Nucleus accumbens (tissue), 56 donors: ENCODE results near the gene KIF16B.
"Not testable (repeated sequence)": the region's sequence is repeated elsewhere in the genome, so short reads cannot be mapped to it uniquely, and the experiment has no call there.

Experiments
- DNase-seq, 56 donors: peaks; one replicate each; lab custom pipeline; 2025; lab: John Stamatoyannopoulos, UW

Gene KIF16B

DNA sequence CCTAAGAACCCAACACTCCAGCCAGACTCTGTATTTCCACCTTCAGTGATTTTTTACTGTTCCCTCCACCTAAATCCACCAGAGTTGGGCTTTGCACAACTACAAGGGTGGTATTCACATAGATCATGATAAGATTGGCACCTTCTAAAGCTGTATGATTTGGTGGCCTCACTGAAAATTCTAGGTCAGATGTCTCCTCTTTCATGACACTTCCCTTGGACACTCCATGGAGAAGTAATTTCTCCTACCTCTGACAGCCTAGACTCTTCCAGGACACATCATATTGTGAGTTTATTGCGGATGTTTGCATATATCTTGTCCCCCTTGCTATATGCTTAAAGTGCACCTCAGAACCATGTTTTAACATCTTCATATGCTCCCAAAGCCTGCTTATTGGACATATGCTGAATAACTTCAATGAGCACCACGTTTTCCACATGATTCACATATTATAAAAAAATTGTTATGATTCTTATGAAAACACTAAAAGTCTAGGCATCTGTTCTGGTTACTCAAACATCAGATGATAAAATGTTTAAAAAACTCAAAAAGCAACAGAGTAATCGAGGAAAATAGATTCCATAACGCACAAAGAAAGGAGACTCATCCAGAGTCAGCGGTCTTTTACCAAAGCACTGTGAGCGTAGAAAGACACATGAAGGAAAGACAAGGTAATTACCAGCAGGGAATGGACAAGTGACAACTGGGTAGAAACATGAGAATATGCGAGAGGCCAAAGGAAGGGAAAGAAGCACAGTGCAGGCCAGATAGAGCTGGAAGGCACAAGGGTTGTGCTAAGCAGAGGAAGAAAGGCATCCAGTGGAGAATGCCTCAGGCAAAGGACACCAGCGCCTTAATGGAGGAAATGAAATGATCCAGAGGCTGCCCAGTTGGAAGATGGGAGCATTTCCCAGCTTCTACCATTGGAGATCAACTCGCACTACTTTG, 46.5 kb downstream of the KIF16B start:
- DNase-seq: no peak

DNA sequence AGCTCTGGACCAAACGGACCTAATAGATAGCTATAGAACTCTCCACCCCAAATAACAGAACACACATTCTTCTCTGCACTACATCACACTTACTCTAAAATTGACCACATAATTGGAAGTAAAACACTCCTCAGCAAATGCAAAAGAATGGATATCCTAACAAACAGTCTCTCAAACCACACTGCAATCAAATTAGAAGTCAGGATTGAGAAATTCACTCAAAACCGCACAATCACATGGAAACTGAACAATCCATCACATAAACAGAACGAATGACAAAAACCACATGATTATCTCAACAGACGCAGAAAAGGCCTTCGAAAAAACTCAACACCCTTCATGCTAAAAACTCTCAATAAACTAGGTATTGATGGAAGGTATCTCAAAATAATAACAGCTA, 50.6 kb downstream of the KIF16B start:
- DNase-seq: not testable (repeated sequence)

DNA sequence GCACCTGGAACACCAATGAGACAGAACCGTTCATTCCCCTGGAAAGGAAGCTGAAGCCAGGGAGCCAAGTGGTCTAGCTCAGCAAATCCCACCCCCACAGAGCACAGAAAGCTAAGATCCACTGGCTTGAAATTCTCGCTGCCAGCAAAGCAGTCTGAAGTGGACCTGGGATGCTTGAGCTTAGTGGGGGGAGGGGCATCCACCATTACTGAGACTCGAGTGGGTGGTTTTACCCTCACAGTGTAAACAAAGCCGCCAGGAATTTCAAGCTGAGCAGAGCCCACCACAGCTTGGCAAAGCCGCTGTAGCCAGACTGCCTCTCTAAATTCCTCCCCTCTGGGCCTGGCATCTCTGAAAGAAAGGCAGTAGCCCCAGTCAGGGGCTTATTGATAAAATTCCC, 53.1 kb downstream of the KIF16B start:
- DNase-seq: no peak

DNA sequence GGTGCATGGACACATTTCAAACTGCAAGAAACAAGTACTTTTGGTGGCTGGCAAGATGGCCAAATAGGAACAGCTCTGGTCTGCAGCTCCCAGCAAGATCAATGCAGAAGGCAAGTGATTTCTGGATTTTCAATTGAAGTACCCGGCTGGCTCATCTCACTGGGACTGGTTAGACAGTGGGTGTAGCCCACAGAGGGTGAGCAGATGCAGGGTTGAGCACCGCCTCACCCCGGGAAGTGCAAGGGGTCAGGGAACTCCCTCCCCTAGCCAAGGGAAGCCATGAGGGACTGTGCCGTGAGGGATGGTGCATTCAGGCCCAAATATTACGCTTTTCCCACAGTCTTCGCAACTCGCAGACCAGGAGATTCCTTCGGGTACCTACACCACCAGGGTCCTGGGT, 53.6 kb downstream of the KIF16B start:
- not testable (repeated sequence) for DNase-seq

DNA sequence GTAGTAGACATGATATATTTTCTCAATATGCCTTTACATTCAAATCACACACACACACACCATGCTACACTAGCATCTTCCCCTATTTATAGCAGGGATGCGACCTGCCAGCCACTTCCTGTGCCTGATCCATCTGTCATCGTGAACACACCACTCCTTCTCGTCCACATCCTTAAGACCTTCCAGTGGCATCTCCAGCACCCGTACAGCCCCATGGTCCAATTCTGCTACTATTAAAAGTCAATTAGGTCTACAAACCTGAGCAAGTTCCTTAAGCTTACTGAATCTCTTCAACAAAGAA, 54.5 kb downstream of the KIF16B start:
- DNase-seq: no peak

DNA sequence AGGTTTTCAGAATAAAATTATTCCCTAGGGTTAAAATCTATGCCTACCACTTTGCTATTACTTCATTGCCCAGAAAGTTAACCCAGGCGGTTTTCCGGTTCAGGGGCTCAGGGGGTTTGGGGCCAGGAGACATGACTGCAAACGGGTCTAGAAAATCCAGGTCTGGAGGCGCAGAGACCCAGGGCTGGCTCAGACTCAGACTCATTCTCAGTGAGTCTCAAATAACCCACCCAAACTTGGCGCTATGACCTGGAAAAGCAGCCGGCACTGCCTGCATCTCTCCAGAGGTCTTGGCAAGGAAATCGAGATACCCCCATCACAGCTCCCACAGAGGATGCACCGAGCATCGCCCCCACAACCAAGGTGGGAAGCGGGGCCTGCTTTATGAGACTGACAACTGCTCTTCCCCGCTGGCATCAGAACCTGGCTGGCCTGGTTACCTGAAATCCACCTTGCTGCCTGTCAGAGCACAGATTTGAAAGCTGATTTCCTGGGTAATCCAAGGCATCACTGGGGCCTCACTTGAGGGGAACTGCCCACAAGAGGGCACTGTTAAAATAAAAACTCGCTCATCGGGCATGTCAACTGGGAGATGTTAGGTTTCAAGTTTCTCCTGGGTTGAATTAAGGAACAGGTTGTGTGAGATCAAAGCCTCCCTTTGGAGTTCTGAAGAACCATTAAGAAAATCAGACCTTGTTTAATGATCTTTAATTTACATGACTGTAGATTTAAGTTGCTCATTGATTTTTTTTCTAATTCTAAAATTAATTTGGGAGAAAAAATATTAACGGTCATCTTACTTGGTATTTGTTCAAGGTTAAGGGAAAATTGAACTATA, 55.1 kb downstream of the KIF16B start:
- peak in 21 of 56 donors; percentile 2 to 59 (median 12) for DNase-seq

DNA sequence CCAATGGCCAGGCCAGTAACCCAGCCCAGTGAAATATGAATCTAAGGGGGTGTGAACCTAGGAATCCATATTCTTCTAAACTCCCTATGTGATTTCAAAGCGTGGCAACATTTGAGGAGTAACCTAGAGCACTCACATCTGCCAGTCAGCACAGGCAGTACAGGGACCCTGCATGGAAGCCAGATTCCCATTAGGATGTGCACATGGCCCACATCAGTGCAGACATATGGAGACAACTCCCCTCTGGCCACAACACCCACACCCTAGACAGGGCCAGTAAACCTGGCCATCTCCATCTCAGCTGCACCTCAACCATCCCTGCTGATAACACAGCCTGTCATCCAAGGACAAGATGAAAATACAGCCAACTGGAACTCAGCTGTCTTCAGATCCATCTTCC, 56.5 kb downstream of the KIF16B start:
- DNase-seq: no peak

DNA sequence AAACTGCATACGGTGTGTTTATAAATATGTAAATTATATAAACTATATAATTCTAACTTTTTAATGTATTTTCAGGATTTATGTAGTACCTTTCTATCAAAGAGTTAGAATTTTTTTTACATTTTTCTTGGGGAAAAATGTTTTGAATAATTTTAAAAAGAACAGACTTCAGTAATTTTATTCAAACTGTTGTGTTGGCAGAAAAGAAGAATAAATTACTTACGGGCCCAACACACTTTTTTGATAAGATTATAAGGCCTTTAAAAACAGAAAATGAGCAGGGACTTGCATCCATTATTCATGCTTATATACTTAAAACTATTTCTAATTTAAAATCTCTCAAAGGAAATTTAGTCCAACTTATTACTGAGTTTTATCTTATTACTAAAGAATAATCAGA, 58.2 kb downstream of the KIF16B start:
- DNase-seq: no peak

DNA sequence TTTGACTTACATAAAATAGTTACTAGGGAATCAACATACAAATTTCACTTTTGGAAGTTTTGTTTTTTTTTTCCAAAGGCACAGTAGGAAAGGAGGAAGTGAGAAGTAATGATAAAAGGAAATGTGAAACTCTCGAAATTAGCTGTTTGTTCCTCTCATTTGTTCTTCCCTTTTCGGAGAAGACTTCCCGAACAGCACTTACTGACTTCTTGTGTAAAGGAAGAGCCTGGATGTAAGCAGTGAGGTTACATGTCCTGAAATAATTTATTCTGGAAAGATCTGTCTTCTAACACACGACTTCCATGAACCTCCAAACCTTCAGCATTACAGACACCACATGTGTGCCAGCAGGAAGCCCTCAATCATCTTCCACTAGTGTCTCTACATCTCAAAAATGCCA, 59.1 kb downstream of the KIF16B start:
- DNase-seq: no peak

DNA sequence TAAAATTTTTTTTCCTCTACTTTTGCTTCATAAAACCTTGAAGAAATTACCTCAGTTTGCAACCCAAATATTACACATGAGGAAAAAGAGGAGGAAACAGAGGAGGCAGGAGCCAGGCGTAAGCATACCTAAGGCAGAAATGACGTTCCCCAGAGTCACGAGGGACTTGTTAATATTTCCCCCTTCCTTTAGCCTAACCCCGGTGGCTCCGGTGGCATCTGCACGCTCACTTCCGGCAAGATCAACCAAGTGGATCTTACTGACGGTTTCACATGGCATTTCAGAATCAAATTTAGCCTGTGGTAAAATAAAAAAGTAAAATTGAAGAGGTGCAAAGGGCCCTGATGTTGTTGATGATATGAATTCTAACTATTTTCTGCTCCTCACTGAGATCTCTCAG, 67.4 kb downstream of the KIF16B start:
- DNase-seq: no peak

DNA sequence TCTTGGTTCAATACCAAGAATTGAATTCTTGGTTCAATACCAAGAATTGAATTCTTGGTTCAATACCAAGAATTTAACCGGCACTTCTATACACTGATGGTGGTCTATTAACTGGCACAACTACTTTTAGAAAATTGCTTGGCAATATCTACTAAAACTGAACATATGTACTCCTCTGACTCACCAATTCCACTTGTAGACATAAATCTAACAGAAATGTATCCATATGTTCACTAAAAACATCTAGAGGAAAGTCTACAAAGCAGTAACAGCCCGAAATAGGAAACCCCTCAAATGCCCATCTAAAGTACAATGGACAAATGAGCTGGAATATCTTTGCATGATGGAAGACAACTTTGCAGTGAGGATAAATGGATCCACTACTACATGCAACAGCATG, 71.9 kb downstream of the KIF16B start:
- DNase-seq: no peak

DNA sequence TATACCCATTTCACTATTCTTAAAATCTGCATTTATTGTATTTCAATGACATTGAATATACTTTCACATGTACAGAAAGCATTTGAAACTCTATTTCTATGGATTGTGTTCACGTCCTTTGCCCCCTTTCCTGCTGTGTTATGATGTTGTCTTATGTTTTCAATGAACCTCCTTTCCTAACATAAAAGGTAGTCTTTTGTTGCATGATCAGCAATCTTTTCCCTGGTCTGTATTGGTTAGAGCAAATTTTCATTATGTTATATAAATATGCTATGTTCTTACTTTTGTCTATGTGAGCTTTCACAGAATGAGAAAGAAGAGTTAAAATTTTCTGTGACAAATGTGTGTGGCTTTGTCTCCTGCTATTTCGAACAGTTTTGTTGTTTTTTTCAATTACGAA, 73.1 kb downstream of the KIF16B start:
- no peak for DNase-seq

DNA sequence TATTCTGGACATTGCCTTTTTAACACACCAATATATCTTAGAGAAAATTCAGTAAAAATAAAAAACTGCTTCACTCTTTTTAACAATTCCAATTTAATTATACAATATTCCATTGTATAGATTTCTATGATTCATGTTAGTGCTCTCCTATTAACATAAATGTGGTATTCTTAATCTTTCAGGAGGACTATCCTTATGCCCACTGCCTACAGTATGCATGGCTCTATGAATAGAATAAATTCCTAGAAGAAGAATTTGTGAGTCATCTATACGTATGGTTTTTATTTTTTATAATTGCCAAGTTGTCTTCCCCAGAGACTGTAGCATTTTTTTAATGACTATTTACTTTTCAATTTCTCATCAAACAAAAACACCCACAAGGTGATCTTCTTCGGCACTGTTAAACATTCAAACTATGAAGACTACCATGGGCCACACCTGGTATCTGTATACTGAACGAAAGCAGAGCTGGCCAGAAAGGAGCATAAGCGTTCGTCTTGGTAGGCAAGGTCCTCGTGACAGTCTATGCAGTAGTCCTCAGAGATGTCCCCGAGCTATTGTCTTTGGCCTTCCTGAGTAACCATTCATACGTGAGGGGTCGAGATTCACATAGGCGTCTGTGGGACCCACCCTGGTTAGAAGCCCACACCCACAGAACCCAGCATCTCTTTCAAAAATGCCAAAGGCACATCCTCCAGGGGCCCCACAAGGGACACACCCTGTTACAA, 74.6 kb downstream of the KIF16B start:
- no peak for DNase-seq

DNA sequence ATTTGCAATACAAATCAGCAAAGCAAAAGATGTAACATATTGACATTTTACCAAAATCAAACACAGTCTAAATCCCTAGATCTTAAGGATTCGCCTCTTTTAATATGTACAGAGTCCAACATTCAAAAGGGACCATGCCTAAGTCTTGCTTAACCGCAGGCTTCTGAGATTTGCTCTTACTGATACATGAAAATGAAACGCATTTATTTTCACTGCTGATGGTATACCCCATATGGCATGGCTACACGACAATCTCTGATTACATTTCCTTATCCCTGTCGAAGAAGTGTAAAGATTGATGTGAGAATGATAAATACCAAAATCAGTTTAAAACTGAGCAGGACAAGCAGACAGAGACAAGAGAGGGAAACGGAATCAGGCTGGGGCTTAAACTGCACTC, 75.4 kb downstream of the KIF16B start:
- no peak for DNase-seq

DNA sequence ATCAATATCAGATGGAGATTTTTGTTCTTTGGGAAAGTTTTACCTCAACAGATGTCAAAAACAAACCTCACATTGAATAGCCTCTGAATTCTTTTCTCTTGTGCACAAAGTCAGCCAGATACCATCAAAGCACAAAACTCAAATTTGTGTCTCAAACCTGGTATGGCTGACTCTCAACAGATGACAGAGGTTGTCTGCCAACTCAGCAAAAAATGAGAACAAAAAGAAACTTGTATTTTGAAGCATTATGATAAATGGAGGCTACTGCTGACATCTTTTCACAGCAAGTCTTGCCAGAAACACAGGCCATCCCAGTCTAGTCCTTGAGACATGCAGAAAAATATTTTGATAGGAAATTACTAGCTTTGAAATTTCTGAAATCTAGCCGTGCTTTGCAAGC, 79.8 kb downstream of the KIF16B start:
- no peak for DNase-seq

DNA sequence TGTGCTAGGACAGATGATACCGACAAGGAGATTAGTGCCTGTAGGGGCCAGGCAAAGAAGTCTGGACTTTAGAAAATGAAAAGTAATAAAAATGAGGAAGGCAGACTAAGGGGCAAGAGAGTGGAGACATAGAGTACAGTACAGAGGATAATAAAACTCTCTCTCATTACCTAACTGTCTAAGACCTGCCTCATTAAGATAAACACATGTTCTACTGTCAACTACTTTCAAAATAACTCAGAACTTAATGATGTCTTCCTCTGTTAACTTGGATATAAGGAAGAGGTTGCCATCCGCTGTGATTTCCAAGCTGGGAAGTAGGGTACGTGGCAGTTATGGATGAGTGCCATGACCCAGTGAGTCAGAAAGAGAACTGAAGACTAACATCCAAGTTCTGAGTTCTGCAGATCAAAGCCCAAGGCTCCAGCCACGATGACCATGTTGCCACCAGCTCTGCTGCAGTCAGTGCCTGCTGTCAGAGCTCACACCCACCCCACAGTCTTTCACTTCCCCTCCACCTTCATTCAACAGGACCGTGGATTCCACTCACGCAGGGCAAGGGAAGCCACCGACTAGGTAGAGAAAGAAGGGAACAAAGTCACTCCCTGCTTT, 81.8 kb downstream of the KIF16B start:
- peak in 3 of 56 donors; percentile 2 to 21 (median 19) for DNase-seq

DNA sequence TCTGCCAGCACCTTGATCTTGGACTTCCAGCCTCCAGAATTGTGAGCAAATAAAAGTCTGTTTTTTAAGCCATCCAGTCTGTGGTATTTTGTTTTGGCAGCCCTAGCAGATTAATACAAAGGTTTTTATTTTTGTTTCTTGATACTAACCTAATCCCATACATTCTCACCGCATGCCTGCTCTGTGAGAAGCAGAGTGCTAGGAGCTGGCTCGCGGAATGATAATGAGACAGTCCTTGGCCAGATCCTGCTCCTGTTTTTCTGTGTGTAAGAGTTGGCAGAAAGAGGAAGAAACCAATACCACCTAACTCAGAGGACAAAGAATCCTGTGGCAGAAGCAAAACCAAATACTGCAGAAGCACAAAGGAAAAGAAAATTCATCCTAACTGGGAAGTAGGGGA, 82.6 kb downstream of the KIF16B start:
- DNase-seq: no peak

DNA sequence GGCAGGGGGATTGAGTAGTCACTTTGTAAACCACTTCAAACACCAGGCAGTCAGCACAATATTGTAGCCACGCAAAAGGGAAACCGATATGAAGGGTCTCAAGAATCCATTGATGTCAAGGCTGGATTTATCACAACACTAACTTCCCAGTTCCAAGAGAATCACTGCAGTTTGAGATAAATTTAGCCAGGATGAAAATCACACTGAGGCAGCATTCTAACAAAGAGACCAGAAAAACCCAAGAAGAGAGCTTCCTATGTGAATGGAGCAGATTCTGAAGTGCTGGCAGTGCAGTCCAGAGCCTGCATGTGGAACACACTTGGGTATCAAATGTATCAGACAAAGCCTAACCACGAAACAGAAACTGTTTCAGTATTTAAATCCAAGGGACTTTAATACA, 84.6 kb downstream of the KIF16B start:
- no peak for DNase-seq

DNA sequence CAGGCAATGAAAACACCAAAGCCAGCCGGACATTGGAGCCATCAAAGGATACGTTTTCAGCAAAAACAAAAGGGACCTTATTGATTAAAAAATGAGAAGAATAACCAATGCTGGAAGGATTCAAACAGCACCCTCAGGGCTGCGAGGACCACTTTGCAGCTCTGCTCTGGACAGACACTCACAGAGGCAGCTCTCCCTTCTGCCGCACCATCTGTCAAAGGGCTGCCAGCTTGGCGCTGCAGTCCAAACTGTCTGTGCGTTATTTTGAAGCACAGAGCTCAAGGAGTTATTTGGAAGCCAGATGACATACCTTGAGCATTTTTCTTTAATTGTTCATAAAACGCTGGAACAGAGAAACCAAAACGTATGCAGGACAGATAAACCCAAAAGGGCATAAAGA, 85.2 kb downstream of the KIF16B start:
- no peak for DNase-seq

DNA sequence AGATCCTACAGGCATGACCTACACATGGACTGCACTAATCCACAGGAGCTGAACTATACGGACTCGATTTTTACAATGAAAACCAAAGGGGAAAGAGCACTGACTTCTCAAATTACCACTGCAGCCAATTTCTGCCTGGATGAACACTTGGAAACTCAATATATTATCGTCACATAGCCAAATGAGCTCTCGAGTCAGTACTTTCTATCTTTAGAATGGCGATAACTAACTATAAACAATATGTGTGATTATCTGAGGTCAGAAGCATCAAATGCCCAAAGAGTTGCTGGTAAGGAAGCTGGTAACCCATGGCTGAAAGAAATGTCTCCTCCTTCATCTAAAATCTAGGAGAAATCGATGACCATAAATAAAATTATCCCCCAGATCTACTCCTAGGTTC, 86.7 kb downstream of the KIF16B start:
- DNase-seq: no peak

DNA sequence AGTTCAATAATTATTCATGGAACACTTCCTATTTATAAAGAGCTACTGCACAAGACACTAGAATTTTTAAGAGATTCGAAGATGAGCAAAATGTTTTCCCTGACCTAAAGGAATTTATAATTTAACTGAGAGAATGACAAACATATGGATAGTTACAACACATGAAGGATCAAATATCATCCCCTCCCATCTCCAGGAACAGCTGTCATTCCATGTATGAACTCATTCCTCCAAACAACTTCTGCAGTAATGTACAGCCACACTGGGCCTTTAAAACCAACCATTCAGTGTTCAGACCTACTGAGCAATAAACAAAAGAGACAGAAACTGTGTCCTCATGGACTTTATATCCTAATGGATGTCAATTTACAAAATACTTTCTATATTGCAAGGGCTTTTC, 87.8 kb downstream of the KIF16B start:
- DNase-seq: no peak
